Activated naive CD4-positive, alpha-beta T cell treated with anti-CD3 and anti-CD28 coated beads, Interleukin-2, amount 10 ng/mL, durations not matched to agents 7 days and 5 days (primary cell): ENCODE results near the gene EEF1AKMT2.

Experiments used
- CTCF ChIA-PET: fragments of 350-600 bp; sonication (Branson Sonifier 250); formaldehyde crosslinking; loops from one replicate; lab custom pipeline; 2021; ENCODE audit warnings: antibody characterized with exemption; lab: Charles Lee
- DNase-seq: peaks from one replicate; pipeline ENCODE4 v3.0.0-alpha.2; 2020
- H3K27ac Mint-ChIP-seq: one replicate; pipeline ENCODE4 v1.8.0; 2021; ENCODE audit warnings: mild to moderate bottlenecking, moderate library complexity, mixed read lengths
- H3K27me3 Mint-ChIP-seq: one replicate; pipeline ENCODE4 v1.8.0; 2021; ENCODE audit warnings: mild to moderate bottlenecking, mixed read lengths
- H3K36me3 Mint-ChIP-seq: one replicate; pipeline ENCODE4 v1.8.0; 2021; ENCODE audit warnings: mixed read lengths
- H3K4me1 Mint-ChIP-seq: one replicate; pipeline ENCODE4 v1.8.0; 2021; ENCODE audit warnings: mixed read lengths
- H3K4me3 Mint-ChIP-seq: one replicate; pipeline ENCODE4 v1.8.0; 2021; ENCODE audit warnings: mild to moderate bottlenecking, moderate library complexity, mixed read lengths
- H3K9me3 Mint-ChIP-seq: one replicate; pipeline ENCODE4 v1.8.0; 2021; ENCODE audit warnings: mixed read lengths

Gene EEF1AKMT2

GRCh38 chr10:124739119-124739921 is 52.4 kb downstream of the EEF1AKMT2 start:
- DNase-seq: no peak
- Mint-ChIP-seq H3K36me3 (peaks cover 32% of the 10 kb centered on the region), H3K27ac (peak overlapping the region; percentile 50), H3K4me1 (peaks cover 83% of the 10 kb centered on the region), H3K4me3 (peak overlapping the region; percentile 2), H3K27me3 (peaks cover 15% of the 10 kb centered on the region), H3K9me3 (no peaks in the 10 kb centered on the region)
- CTCF ChIA-PET: interaction anchor here (0.5 to 4.6 kb wide), 6 partner anchors 20 to 209 kb away, joined by 3 to 60 read pairs (median 11); no protein-coding TSS in a partner anchor

GRCh38 chr10:124738441-124738840 is 53.2 kb downstream of the EEF1AKMT2 start:
- H3K27ac Mint-ChIP-seq: no peak overlapping the region
- H3K4me1 Mint-ChIP-seq: peaks cover 91% of the 10 kb centered on the region
- CTCF ChIA-PET: interaction anchor here (1.4 kb wide), 1 partner anchor 20 kb away, joined by 3 read pairs; no protein-coding TSS in a partner anchor
- no peak overlapping the region for H3K4me3 Mint-ChIP-seq
- no peaks in the 10 kb centered on the region for H3K9me3 Mint-ChIP-seq
- peaks cover 15% of the 10 kb centered on the region for H3K27me3 Mint-ChIP-seq
- H3K36me3 Mint-ChIP-seq: peaks cover 36% of the 10 kb centered on the region
- DNase-seq: no peak

- H3K4me1 Mint-ChIP-seq: peaks cover 97% of the 10 kb centered on the region
- no peaks in the 10 kb centered on the region for H3K9me3 Mint-ChIP-seq
- H3K27me3 Mint-ChIP-seq: peaks cover 15% of the 10 kb centered on the region
- H3K36me3 Mint-ChIP-seq: peaks cover 41% of the 10 kb centered on the region
- no peak overlapping the region for H3K4me3 Mint-ChIP-seq
- CTCF ChIA-PET: no interaction called here
- no peak for DNase-seq
- H3K27ac Mint-ChIP-seq: no peak overlapping the region
Measured at GRCh38 chr10:124737708-124738107, 54.0 kb downstream of the EEF1AKMT2 start.

- CTCF ChIA-PET: no interaction called here
- H3K4me3 Mint-ChIP-seq: no peak overlapping the region
- H3K9me3 Mint-ChIP-seq: no peaks in the 10 kb centered on the region
- peaks cover 96% of the 10 kb centered on the region for H3K4me1 Mint-ChIP-seq
- peaks cover 39% of the 10 kb centered on the region for H3K36me3 Mint-ChIP-seq
- no peak overlapping the region for H3K27ac Mint-ChIP-seq
- peaks cover 15% of the 10 kb centered on the region for H3K27me3 Mint-ChIP-seq
- DNase-seq: no peak
Measured at GRCh38 chr10:124737221-124737620, 54.5 kb downstream of the EEF1AKMT2 start.

GRCh38 chr10:124736491-124737136 is 55.1 kb downstream of the EEF1AKMT2 start:
- Mint-ChIP-seq H3K27ac (no peak overlapping the region), H3K9me3 (no peaks in the 10 kb centered on the region), H3K36me3 (peaks cover 43% of the 10 kb centered on the region), H3K27me3 (peaks cover 15% of the 10 kb centered on the region), H3K4me1 (peaks cover 96% of the 10 kb centered on the region), H3K4me3 (no peak overlapping the region)
- no peak for DNase-seq
- CTCF ChIA-PET: interaction anchor here (1.0 kb wide), 1 partner anchor 17 kb away, joined by 3 read pairs; no protein-coding TSS in a partner anchor

- Mint-ChIP-seq H3K9me3 (no peaks in the 10 kb centered on the region), H3K4me3 (no peak overlapping the region), H3K27ac (peak overlapping the region; percentile 86), H3K36me3 (peaks cover 45% of the 10 kb centered on the region), H3K4me1 (peaks cover 92% of the 10 kb centered on the region), H3K27me3 (peaks cover 15% of the 10 kb centered on the region)
- no peak for DNase-seq
- CTCF ChIA-PET: interaction anchor here (1.0 to 5.3 kb wide), 2 partner anchors 16 to 18 kb away, joined by 3 to 34 read pairs; no protein-coding TSS in a partner anchor
Measured at GRCh38 chr10:124735491-124736286, 56.0 kb downstream of the EEF1AKMT2 start.

GRCh38 chr10:124734311-124735166 is 57.1 kb downstream of the EEF1AKMT2 start:
- Mint-ChIP-seq H3K4me3 (peak overlapping the region; percentile 44), H3K27ac (peak overlapping the region; percentile 86), H3K9me3 (no peaks in the 10 kb centered on the region), H3K4me1 (peaks cover 89% of the 10 kb centered on the region), H3K27me3 (peaks cover 9% of the 10 kb centered on the region), H3K36me3 (peaks cover 46% of the 10 kb centered on the region)
- DNase-seq: peak; percentile 54
- CTCF ChIA-PET: interaction anchor here (0.7 to 5.3 kb wide), 7 partner anchors 8 to 195 kb away, joined by 3 to 34 read pairs (median 4); no protein-coding TSS in a partner anchor

GRCh38 chr10:124733571-124734245 is 58.0 kb downstream of the EEF1AKMT2 start:
- no peaks in the 10 kb centered on the region for H3K9me3 Mint-ChIP-seq
- CTCF ChIA-PET: interaction anchor here (0.7 to 5.3 kb wide), 10 partner anchors 8 to 203 kb away, joined by 3 to 34 read pairs (median 4); no protein-coding TSS in a partner anchor
- peaks cover 4% of the 10 kb centered on the region for H3K27me3 Mint-ChIP-seq
- no peak for DNase-seq
- H3K4me1 Mint-ChIP-seq: peaks cover 89% of the 10 kb centered on the region
- peak overlapping the region; percentile 44 for H3K4me3 Mint-ChIP-seq
- peak overlapping the region; percentile 86 for H3K27ac Mint-ChIP-seq
- H3K36me3 Mint-ChIP-seq: peaks cover 46% of the 10 kb centered on the region

GRCh38 chr10:124732931-124733570 is 58.6 kb downstream of the EEF1AKMT2 start:
- H3K4me3 Mint-ChIP-seq: peak overlapping the region; percentile 21
- H3K4me1 Mint-ChIP-seq: peaks cover 90% of the 10 kb centered on the region
- DNase-seq: peak; percentile 57
- H3K27me3 Mint-ChIP-seq: no peaks in the 10 kb centered on the region
- H3K9me3 Mint-ChIP-seq: no peaks in the 10 kb centered on the region
- H3K27ac Mint-ChIP-seq: peak overlapping the region; percentile 86
- CTCF ChIA-PET: interaction anchor here (0.8 to 5.3 kb wide), 6 partner anchors 8 to 202 kb away, joined by 3 to 34 read pairs (median 4); no protein-coding TSS in a partner anchor
- H3K36me3 Mint-ChIP-seq: peaks cover 49% of the 10 kb centered on the region

GRCh38 chr10:124731551-124731950 is 60.1 kb downstream of the EEF1AKMT2 start:
- no peak overlapping the region for H3K27ac Mint-ChIP-seq
- H3K27me3 Mint-ChIP-seq: no peaks in the 10 kb centered on the region
- H3K36me3 Mint-ChIP-seq: peaks cover 46% of the 10 kb centered on the region

GRCh38 chr10:124730790-124731189 is 60.9 kb downstream of the EEF1AKMT2 start:
- Mint-ChIP-seq H3K4me3 (no peak overlapping the region), H3K9me3 (no peaks in the 10 kb centered on the region), H3K36me3 (peaks cover 45% of the 10 kb centered on the region), H3K27me3 (no peaks in the 10 kb centered on the region), H3K4me1 (peaks cover 86% of the 10 kb centered on the region), H3K27ac (no peak overlapping the region)
- DNase-seq: no peak
- CTCF ChIA-PET: interaction anchor here (5.3 kb wide), 1 partner anchor 13 kb away, joined by 34 read pairs; no protein-coding TSS in a partner anchor

More at GRCh38 chr10:124731551-124731950, 60.1 kb downstream of the EEF1AKMT2 start:
- CTCF ChIA-PET: interaction anchor here (2.5 to 5.3 kb wide), 2 partner anchors 10 to 14 kb away, joined by 8 to 34 read pairs; no protein-coding TSS in a partner anchor
- Mint-ChIP-seq H3K4me3 (no peak overlapping the region), H3K9me3 (no peaks in the 10 kb centered on the region), H3K4me1 (peaks cover 88% of the 10 kb centered on the region)
- DNase-seq: no peak
